GM23338 (cell line): ENCODE measurements around the gene TRPC4. TPM values are rescaled to one million over a fixed set of nuclear protein-coding genes. Genes with fewer than 3 reads are reported as not detected.

Experiments used
- ATAC-seq: fragments of 200-7000 bp; cut with Tn5 transposase; 3 replicates; pipeline ENCODE4 v1.9.1; 2020
- DNase-seq: peaks from one replicate; pipeline ENCODE4 v3.0.0-alpha.2; 2015; ENCODE audit warnings: low spot score
- H2AFZ ChIP-seq: fragments of 200-600 bp; sonication (generic); 2 replicates; pipeline ENCODE4 v1.8.0; 2016; ENCODE audit warnings: antibody characterized with exemption, mild to moderate bottlenecking, moderate library complexity
- H3F3A ChIP-seq: fragments of 200-600 bp; sonication (generic); replicated peaks from 2 replicates; pipeline ENCODE4 v1.8.0; 2017; ENCODE audit warnings: antibody characterized with exemption, mixed run types, low read depth
- H3K27ac ChIP-seq: fragments of 200-600 bp; sonication (generic); 2 replicates; pipeline ENCODE4 v1.6.1; 2016; ENCODE audit warnings: low read depth
- H3K27me3 ChIP-seq: fragments of 200-600 bp; sonication (generic); 2 replicates; pipeline ENCODE4 v1.8.0; 2016; ENCODE audit warnings: mild to moderate bottlenecking, mixed run types, moderate library complexity; ENCODE audit not compliant: insufficient read depth
- H3K36me3 ChIP-seq: fragments of 200-600 bp; sonication (generic); 2 replicates; pipeline ENCODE4 v1.8.0; 2016; ENCODE audit warnings: mild to moderate bottlenecking; ENCODE audit not compliant: insufficient read depth
- H3K4me1 ChIP-seq: fragments of 200-600 bp; sonication (generic); 2 replicates; pipeline ENCODE4 v1.8.0; 2016; ENCODE audit warnings: mild to moderate bottlenecking, moderate library complexity; ENCODE audit not compliant: insufficient read depth
- H3K4me2 ChIP-seq: fragments of 200-600 bp; sonication (generic); 2 replicates; pipeline ENCODE4 v1.7.1; 2017; ENCODE audit warnings: mixed run types
- H3K4me3 ChIP-seq: fragments of 200-600 bp; sonication (generic); 2 replicates; pipeline ENCODE4 v1.6.1; 2016; ENCODE audit warnings: mixed run types
- H3K79me2 ChIP-seq: fragments of 200-600 bp; sonication (generic); replicated peaks from 2 replicates; pipeline ENCODE4 v1.8.0; 2017; ENCODE audit warnings: mild to moderate bottlenecking; ENCODE audit not compliant: insufficient read depth
- H3K9me2 ChIP-seq: fragments of 200-600 bp; sonication (generic); 2 replicates; pipeline ENCODE4 v1.8.0; 2017; ENCODE audit not compliant: insufficient read depth
- H4K20me1 ChIP-seq: fragments of 200-600 bp; sonication (generic); replicated peaks from 2 replicates; pipeline ENCODE4 v1.8.0; 2017; ENCODE audit warnings: mild to moderate bottlenecking; ENCODE audit not compliant: insufficient read depth
- H3K27ac Mint-ChIP-seq: 2 replicates; pipeline ENCODE4 v1.8.0; 2020; ENCODE audit warnings: inconsistent platforms, mild to moderate bottlenecking, moderate library complexity, mixed read lengths
- H3K27me3 Mint-ChIP-seq: 3 replicates; pipeline ENCODE4 v1.8.0; 2022; ENCODE audit warnings: low read depth, mild to moderate bottlenecking, moderate library complexity, mixed read lengths, inconsistent platforms; ENCODE audit not compliant: insufficient read depth, poor library complexity
- H3K36me3 Mint-ChIP-seq: 3 replicates; pipeline ENCODE4 v1.8.0; 2021; ENCODE audit warnings: low read depth, mild to moderate bottlenecking, inconsistent platforms, moderate library complexity, mixed read lengths
- H3K4me1 Mint-ChIP-seq: 3 replicates; pipeline ENCODE4 v1.8.0; 2020; ENCODE audit warnings: mild to moderate bottlenecking, inconsistent platforms, mixed read lengths
- H3K4me3 Mint-ChIP-seq: 3 replicates; pipeline ENCODE4 v1.8.0; 2021; ENCODE audit warnings: moderate library complexity, mild to moderate bottlenecking, inconsistent platforms, mixed read lengths
- H3K9me3 Mint-ChIP-seq: 3 replicates; pipeline ENCODE4 v1.8.0; 2020; ENCODE audit warnings: moderate library complexity, mild to moderate bottlenecking, inconsistent platforms, mixed read lengths
- CREB1 ChIP-seq: fragments of 250-450 bp; sonication (Bioruptor Pico); IDR thresholded peaks from 2 replicates; pipeline ENCODE4 v1.5.0; 2020; ENCODE audit warnings: low read depth, mild to moderate bottlenecking, moderate library complexity
- CTCF ChIP-seq, 2 experiments: fragments of 200-600 bp in 1 of 2; sonication (generic) in 1 of 2; conservative IDR thresholded peaks; 2 replicates each; pipeline versions ENCODE4 v1.5.1 to v1.6.1; 2016 to 2017; ENCODE audit warnings: antibody characterized with exemption in 2 of 2, low read depth in 2 of 2, mild to moderate bottlenecking in 2 of 2, moderate library complexity in 1 of 2
- ETS1 ChIP-seq: IDR thresholded peaks from 2 replicates; pipeline ENCODE4 v1.6.1; 2016; ENCODE audit warnings: antibody characterized with exemption
- EZH2phosphoT487 ChIP-seq: fragments of 200-600 bp; sonication (generic); IDR thresholded peaks from one replicate; pipeline ENCODE4 v1.8.1; 2018; ENCODE audit warnings: antibody characterized with exemption; ENCODE audit not compliant: unreplicated experiment
- JUNB ChIP-seq: IDR thresholded peaks from one replicate; pipeline ENCODE4 v1.6.1; 2016; ENCODE audit warnings: antibody characterized with exemption; ENCODE audit not compliant: unreplicated experiment
- POLR2AphosphoS5 ChIP-seq: IDR thresholded peaks from 2 replicates; pipeline ENCODE4 v1.6.1; 2016; ENCODE audit warnings: antibody characterized with exemption, low read depth
- REST ChIP-seq: IDR thresholded peaks from one replicate; pipeline ENCODE4 v1.6.1; 2018; ENCODE audit warnings: antibody characterized with exemption; ENCODE audit not compliant: unreplicated experiment
- ZNF114 ChIP-seq: fragments of 250-450 bp; sonication (Bioruptor Pico); IDR thresholded peaks from 2 replicates; pipeline ENCODE4 v1.5.0; 2020; ENCODE audit warnings: mild to moderate bottlenecking, moderate library complexity
- polyA plus RNA-seq: library from polyadenylated mRNA; unstranded; fragments of >200 nt; fragmentation: Nextera tagmentation; extraction: Ambion mirVana; gene quantifications from 2 replicates; pipeline ENCODE4 v1.2.1, GENCODE V29; 2016
- total RNA-seq: library from RNA; depleted of rRNA; stranded (reverse); fragments of >200 nt; shearing (Covaris generic); gene quantifications from 2 replicates; pipeline ENCODE4 v1.2.3, GENCODE V29; 2014
- TF ChIP-seq, protein P1 (sequence below): fragments of 250-450 bp; sonication (Bioruptor Pico); IDR thresholded peaks from 2 replicates; pipeline ENCODE4 v1.5.0; 2020; ENCODE audit warnings: mild to moderate bottlenecking, moderate library complexity

TRPC4 gene
- total and polyA plus RNA-seq, 2 experiments from 2014 or later, result 1.1 to 2.1 TPM

GRCh38 chr13:37910790-37911189 is 41.2 kb upstream of the TRPC4 start (continued):
- TF ChIP-seq CTCF (conservative IDR thresholded peaks at IDR 0.05; ENCODE audit: low read depth in 2 of 2) (no peak), ETS1 (no peak), ZNF114 (CRISPR knock-in tag) (no peak), REST (no peak), JUNB (no peak)

GRCh38 chr13:37906880-37907279 is 37.3 kb upstream of the TRPC4 start:
- Mint-ChIP-seq H3K9me3 (peaks cover under 1% of the 10 kb centered on the region; the same call in 2 of the 3 replicates), H3K27ac (no peak overlapping the region), H3K4me1 (no peaks in the 10 kb centered on the region), H3K4me3 (no peak overlapping the region), H3K36me3 (no peaks in the 10 kb centered on the region), H3K27me3 (peaks cover 3% of the 10 kb centered on the region)
- Histone ChIP-seq H3K36me3 (no peaks in the 10 kb centered on the region), H3K27me3 (no peaks in the 10 kb centered on the region), H3F3A (no peaks in the 10 kb centered on the region), H3K4me2 (no peak overlapping the region), H3K4me1 (no peaks in the 10 kb centered on the region), H3K79me2 (no peaks in the 10 kb centered on the region), H3K4me3 (no peak overlapping the region), H3K27ac (no peak overlapping the region), H4K20me1 (no peaks in the 10 kb centered on the region), H3K9me2 (peaks cover 3% of the 10 kb centered on the region; the same call in 1 of the 2 replicates), H2AFZ (no peak overlapping the region)
- ATAC-seq, result no peak
- DNase-seq, result no peak
- TF ChIP-seq, protein P1, sequence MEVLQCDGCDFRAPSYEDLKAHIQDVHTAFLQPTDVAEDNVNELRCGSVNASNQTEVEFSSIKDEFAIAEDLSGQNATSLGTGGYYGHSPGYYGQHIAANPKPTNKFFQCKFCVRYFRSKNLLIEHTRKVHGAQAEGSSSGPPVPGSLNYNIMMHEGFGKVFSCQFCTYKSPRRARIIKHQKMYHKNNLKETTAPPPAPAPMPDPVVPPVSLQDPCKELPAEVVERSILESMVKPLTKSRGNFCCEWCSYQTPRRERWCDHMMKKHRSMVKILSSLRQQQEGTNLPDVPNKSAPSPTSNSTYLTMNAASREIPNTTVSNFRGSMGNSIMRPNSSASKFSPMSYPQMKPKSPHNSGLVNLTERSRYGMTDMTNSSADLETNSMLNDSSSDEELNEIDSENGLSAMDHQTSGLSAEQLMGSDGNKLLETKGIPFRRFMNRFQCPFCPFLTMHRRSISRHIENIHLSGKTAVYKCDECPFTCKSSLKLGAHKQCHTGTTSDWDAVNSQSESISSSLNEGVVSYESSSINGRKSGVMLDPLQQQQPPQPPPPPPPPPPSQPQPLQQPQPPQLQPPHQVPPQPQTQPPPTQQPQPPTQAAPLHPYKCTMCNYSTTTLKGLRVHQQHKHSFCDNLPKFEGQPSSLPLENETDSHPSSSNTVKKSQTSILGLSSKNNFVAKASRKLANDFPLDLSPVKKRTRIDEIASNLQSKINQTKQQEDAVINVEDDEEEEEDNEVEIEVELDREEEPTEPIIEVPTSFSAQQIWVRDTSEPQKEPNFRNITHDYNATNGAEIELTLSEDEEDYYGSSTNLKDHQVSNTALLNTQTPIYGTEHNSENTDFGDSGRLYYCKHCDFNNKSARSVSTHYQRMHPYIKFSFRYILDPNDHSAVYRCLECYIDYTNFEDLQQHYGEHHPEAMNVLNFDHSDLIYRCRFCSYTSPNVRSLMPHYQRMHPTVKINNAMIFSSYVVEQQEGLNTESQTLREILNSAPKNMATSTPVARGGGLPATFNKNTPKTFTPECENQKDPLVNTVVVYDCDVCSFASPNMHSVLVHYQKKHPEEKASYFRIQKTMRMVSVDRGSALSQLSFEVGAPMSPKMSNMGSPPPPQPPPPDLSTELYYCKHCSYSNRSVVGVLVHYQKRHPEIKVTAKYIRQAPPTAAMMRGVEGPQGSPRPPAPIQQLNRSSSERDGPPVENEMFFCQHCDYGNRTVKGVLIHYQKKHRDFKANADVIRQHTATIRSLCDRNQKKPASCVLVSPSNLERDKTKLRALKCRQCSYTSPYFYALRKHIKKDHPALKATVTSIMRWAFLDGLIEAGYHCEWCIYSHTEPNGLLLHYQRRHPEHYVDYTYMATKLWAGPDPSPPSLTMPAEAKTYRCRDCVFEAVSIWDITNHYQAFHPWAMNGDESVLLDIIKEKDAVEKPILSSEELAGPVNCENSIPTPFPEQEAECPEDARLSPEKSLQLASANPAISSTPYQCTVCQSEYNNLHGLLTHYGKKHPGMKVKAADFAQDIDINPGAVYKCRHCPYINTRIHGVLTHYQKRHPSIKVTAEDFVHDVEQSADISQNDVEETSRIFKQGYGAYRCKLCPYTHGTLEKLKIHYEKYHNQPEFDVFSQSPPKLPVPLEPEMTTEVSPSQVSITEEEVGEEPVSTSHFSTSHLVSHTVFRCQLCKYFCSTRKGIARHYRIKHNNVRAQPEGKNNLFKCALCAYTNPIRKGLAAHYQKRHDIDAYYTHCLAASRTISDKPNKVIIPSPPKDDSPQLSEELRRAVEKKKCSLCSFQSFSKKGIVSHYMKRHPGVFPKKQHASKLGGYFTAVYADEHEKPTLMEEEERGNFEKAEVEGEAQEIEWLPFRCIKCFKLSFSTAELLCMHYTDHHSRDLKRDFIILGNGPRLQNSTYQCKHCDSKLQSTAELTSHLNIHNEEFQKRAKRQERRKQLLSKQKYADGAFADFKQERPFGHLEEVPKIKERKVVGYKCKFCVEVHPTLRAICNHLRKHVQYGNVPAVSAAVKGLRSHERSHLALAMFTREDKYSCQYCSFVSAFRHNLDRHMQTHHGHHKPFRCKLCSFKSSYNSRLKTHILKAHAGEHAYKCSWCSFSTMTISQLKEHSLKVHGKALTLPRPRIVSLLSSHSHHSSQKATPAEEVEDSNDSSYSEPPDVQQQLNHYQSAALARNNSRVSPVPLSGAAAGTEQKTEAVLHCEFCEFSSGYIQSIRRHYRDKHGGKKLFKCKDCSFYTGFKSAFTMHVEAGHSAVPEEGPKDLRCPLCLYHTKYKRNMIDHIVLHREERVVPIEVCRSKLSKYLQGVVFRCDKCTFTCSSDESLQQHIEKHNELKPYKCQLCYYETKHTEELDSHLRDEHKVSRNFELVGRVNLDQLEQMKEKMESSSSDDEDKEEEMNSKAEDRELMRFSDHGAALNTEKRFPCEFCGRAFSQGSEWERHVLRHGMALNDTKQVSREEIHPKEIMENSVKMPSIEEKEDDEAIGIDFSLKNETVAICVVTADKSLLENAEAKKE (CRISPR knock-in tag), result no peak
- TF ChIP-seq CREB1 (CRISPR knock-in tag), result no peak
- no peak for TF ChIP-seq ZNF114 (CRISPR knock-in tag)
- TF ChIP-seq EZH2phosphoT487, result no peak
- TF ChIP-seq CTCF (conservative IDR thresholded peaks at IDR 0.05; ENCODE audit: low read depth in 2 of 2), result no peak
- TF ChIP-seq POLR2AphosphoS5, result no peak
